Activated CD8-positive, alpha-beta memory T cell treated with anti-CD3 and anti-CD28 coated beads for 48 hours (primary cell): ENCODE data around the gene CAMKMT.

Experiments used
- DNase-seq, 3 experiments: peaks; one replicate each; pipeline ENCODE4 v3.0.0-alpha.2; 2020; ENCODE audit warnings: low read depth in 2 of 3, low spot score in 2 of 3

Gene CAMKMT

GRCh38 chr2:44789971-44790721, 428.4 kb downstream of the CAMKMT start:
- DNase-seq: no peak

- no peak for DNase-seq
Observed at GRCh38 chr2:44793322-44793870, 431.6 kb downstream of the CAMKMT start.

DNA sequence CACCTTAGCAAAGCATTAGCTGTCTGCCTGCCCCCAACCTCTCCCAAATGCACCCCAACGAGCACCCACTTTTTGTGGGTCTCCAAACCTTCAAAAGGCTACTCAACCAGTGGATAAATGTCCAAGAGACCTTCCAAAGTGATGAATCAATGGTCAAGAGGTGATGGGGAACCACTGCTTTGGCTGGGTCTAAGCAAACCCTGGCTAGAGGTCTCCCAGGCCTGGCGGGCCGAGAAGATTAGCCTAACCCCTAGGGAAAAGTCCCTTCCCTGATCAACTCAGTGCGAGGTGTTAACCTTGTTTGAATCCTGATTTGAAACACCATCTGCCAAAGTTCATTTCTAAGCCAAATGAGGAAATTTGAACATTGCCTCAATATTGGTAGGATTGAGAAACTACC, 435.0 kb downstream of the CAMKMT start:
- no peak for DNase-seq

- no peak for DNase-seq
Observed at GRCh38 chr2:44798139-44798659, 436.5 kb downstream of the CAMKMT start.

DNA sequence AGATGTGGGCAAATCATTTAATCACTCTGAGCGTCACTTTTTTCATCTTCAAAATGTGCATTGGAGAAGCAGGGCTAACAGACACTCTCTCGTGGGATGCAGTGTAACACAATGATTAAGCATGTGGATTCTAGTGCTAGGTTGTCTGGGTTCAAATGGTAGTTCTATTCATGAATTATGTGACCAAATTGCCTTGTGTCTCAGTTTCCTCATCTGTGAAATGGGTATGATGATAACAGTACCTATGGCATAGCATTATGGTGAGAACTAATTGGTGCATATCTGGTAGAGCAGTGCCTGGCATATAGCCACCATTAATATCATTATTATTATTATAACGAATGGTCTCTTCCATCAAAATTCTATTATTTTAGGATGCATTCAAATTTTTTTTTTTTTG, 437.4 kb downstream of the CAMKMT start:
- no peak for DNase-seq

- no peak for DNase-seq
Observed at GRCh38 chr2:44799754-44800153, 438.0 kb downstream of the CAMKMT start.

DNA sequence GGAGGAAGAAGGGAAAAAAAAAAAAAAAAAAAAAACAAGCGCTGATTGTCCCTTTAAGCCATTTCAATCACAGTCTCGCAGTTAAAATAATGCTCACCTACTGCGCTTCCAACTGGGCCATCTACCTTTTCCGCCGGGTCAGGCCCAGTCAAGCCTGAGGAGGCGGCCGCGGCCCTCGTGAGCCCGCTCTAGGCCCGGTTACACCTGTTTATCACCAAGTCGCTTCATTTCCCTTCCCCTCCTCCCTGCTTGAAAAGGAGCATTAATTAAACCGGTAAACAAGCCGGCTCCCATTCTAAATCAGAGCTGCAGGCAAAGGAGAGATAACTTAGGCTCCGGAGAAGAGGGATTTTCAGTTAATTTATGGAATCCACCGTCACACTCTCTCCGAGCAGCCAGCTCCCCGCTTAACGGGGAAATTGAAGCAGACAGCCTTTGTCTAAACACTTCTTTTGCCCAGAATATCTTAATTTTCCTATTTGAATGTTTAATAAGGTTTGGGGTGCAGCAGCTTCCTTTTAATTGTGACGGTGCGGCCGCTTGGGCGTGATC, 439.6 kb downstream of the CAMKMT start:
- no peak for DNase-seq

GRCh38 chr2:44801841-44802776, 440.4 kb downstream of the CAMKMT start:
- DNase-seq: no peak

DNA sequence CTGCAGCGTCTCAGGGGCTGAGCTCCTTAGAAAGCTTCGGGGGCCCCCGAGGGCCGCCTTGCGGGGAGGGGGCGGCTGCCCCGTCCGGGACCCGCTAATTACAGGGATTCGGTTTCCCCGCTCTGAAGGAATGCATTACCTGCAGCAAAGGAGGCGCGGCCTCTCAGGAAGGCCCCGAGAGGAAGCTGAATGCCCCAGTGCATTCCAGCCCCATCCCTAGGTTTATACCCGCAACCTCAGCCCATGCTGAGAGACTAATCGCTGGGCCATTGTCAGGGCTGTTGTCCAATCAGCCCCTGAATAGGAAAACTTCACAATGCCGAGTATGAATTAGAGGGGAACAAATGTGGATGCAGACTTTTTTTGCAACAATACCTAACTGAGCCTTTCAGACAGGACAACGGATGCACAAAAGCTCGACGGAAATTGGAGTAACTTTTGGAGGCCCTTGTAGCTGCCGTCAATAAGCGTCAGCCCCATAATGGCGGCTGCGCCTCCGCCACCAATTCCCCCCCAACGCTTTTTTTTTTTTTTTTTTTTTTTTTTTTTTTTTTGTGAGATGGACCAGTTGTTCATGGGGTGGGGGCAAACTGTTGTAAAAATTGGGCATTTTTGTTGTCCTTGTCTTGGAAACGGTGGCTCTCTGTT, 441.2 kb downstream of the CAMKMT start:
- no peak for DNase-seq

- no peak for DNase-seq
Observed at GRCh38 chr2:44804406-44805265, 442.9 kb downstream of the CAMKMT start.

DNA sequence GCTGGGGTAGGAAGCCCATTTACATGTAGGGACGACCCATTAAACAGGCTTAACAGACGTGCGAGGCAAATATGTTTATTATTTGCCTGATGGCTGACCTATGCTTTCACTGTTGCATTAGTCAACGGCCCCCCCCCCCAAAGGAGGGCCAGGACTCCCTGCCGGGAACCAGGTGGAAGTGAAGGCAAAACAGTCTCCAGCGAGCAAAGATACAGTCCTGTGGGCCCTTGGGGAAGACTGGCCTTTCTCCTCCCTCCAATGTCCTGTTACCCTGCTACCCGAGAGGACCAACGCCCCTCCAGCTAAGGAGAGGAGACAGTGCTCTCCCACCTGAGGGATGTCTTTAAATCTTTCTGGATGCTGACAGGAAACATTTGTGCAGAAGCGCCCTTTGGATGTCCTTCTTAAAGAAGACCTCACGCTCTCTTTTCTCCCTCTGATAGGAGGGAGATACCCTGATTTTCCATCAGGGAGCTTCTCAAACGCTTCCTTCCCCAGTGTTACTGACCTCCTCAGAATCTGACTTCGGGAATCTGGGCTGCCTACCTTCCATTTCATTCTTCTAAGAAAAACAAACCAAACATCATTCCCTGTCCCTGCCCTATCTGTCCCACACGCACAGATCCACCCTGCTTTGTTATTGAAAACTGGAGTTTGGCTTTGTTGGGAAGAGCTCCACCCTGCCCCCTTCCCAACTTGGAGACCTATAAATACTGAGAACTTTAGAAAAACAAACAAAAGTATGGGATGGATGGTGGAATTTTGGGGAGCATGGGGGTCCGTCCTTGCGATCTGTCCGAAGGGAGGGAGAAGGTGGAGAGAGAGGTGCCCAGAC, 443.9 kb downstream of the CAMKMT start:
- DNase-seq: no peak

GRCh38 chr2:44807201-44808025, 445.7 kb downstream of the CAMKMT start:
- DNase-seq: no peak

- no peak for DNase-seq
Observed at GRCh38 chr2:44810892-44811530, 449.3 kb downstream of the CAMKMT start.

- DNase-seq: no peak
Observed at GRCh38 chr2:44813165-44813564, 451.4 kb downstream of the CAMKMT start.

DNA sequence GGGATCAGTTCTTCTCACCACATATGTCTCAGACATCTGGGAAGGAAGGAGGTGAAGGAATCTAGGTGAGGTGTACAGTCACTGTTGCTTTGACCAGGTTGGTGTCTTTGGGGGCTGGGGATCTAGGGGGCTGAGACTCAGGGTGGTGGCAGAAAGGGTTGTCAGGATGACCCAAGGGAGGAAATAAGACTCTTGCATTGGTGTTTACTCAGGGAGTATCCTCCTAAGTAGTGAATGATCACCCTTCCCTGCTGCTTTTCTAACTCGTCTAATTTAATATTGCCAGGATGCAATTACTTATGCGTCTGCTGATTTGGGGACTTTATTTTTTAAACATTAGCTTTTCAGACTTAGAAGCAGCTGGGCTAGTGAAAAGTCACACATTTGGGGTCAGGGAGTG, 451.9 kb downstream of the CAMKMT start:
- DNase-seq: no peak

GRCh38 chr2:44817256-44817655, 455.5 kb downstream of the CAMKMT start:
- DNase-seq: no peak

GRCh38 chr2:44817673-44818335, 456.1 kb downstream of the CAMKMT start:
- DNase-seq: no peak
